ENCODE measurements around the gene GTSE1.

DNA sequence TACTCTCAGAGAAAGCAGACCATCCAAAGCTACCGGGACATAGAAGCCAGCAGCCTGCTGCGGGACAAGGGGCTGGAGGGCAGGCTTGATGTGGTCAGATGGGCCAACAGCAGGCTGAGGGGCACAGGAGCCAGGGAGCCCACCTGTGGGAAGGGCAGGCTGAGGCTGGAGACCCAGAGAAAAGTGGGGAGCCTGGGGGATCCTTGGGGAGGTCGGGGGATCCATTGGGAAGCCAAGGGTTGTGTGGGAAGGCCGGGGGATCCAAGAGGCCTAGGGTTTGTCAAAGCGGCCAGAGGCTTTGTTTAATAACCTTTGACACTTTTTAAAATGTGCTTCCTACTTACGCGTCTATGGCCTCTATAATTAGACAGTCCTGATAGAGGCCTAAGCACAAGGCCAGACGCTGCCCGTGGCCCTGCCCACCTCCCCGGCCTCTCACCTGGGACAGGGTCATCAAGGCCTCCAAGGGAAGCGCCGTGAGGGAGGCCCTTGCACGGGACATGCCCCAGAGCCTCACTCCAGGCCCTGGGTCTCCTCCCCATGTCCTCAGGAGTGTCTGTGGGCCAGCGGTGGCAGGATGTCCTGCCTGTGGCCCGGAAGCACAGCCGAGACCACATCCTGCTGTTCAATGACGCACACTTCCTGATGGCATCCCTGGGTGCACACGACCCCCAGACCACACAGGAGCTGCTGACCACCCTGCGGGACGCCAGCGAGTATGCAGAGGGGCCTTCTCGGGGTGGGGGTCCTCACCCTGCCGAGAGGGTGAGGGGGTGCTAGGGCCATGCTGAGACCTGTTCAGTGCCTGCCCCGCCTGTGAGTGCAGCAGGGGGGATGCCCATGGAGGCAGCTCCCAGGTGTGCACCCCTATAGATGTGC, 8.6 kb upstream of the GTSE1 start:
- TF ChIP-seq EP300 (IDR thresholded peaks at IDR 0.05) (no peak), POLR2A (IDR thresholded peaks at IDR 0.05) (no peak)
- TF ChIP-seq, protein P1, sequence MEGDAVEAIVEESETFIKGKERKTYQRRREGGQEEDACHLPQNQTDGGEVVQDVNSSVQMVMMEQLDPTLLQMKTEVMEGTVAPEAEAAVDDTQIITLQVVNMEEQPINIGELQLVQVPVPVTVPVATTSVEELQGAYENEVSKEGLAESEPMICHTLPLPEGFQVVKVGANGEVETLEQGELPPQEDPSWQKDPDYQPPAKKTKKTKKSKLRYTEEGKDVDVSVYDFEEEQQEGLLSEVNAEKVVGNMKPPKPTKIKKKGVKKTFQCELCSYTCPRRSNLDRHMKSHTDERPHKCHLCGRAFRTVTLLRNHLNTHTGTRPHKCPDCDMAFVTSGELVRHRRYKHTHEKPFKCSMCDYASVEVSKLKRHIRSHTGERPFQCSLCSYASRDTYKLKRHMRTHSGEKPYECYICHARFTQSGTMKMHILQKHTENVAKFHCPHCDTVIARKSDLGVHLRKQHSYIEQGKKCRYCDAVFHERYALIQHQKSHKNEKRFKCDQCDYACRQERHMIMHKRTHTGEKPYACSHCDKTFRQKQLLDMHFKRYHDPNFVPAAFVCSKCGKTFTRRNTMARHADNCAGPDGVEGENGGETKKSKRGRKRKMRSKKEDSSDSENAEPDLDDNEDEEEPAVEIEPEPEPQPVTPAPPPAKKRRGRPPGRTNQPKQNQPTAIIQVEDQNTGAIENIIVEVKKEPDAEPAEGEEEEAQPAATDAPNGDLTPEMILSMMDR (IDR thresholded peaks at IDR 0.05) = no peak

All from gastroesophageal sphincter (tissue), 3 donors.